GM12875 (cell line): Measurements from ENCODE around the gene NAALADL2.

Source experiments
- H3K4me3 ChIP-seq: one replicate; pipeline ENCODE4 v1.5.1; 2011; ENCODE audit warnings: low read depth, low read length, control low read depth
- TF ChIP-seq, protein P1 (sequence below): IDR thresholded peaks from 2 replicates; pipeline ENCODE4 v1.5.1; 2011; ENCODE audit warnings: low read depth, mild to moderate bottlenecking, control low read depth, inconsistent platforms, low read length, moderate library complexity, borderline replicate concordance; ENCODE audit not compliant: insufficient read depth

Gene NAALADL2

DNA sequence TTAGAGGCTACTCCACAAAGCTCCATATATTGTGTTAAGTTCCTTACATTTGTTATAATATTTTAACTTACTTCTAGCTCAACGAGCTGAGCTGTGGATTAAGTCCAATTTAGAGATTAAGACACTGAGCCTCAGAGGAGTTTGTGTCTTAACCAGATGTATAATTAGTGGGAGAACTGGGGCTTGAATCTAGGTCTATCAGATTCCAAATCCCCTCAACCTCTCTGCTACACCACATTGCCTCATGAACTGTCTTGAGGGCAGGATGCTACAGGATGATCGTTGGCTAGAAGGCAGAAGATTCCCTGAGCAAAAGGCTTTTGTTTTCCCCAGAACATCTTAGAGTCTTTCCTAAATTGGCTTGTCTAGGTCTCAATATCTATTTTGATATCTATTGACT lies 890.8 kb downstream of the NAALADL2 start:
- TF ChIP-seq, protein P1, sequence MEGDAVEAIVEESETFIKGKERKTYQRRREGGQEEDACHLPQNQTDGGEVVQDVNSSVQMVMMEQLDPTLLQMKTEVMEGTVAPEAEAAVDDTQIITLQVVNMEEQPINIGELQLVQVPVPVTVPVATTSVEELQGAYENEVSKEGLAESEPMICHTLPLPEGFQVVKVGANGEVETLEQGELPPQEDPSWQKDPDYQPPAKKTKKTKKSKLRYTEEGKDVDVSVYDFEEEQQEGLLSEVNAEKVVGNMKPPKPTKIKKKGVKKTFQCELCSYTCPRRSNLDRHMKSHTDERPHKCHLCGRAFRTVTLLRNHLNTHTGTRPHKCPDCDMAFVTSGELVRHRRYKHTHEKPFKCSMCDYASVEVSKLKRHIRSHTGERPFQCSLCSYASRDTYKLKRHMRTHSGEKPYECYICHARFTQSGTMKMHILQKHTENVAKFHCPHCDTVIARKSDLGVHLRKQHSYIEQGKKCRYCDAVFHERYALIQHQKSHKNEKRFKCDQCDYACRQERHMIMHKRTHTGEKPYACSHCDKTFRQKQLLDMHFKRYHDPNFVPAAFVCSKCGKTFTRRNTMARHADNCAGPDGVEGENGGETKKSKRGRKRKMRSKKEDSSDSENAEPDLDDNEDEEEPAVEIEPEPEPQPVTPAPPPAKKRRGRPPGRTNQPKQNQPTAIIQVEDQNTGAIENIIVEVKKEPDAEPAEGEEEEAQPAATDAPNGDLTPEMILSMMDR, result no peak
- no peak overlapping the region for H3K4me3 ChIP-seq

DNA sequence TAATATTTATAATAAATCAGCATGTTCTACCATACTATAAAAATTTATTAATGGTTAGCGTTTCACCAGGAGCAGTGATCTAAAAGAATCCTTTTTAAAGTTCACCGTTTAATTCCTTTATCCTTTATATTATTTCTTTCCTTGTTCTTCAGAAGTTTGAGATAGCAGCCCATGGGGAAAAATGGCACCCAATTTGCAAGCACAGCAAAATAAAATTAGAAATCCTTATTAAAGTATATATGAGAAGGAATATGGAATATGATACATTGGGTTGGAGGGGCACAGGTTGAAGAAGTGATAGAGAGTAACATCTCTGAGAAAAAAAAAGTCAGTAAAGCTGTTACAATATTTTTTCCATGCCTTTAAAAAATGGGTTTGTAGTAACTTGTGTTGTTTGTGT lies 892.0 kb downstream of the NAALADL2 start:
- no peak overlapping the region for H3K4me3 ChIP-seq
- TF ChIP-seq, protein P1, result no peak

DNA sequence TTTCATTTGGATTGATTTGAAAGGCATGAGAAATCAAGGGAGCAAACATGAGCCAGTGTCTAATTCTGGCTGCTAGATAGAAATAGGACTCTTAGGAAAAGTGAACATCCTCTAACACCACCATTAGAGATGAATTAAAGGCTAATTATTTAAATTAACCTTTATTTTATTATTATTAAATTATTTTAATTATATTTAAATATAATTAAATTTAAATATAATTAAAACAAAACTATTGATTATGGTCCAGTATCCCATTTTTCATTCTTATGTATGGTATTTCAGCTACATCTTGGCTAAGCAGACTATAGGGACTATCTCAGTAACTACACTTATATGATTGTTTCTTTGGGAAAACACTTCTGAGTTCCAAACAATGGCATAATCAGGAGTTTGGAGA lies 904.8 kb downstream of the NAALADL2 start:
- TF ChIP-seq, protein P1, result no peak
- H3K4me3 ChIP-seq, result no peak overlapping the region

DNA sequence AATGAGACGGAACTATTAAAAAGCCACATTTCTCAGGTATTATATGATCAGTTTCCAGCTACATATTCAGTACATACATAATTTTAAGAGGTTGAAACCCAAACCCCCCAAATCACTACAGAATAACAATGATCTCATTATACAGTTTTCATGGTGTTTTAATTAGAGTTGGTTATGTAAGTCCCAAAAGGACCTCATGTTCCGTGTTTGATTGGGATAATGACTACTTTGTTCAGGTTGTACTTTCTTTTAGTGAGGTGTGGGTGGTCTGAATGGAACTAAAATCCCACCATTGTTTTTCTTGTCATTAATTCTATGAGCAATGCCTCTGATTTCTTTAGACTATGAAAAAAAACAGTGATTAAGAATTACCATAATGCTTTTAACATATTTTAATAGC lies 905.6 kb downstream of the NAALADL2 start:
- TF ChIP-seq, protein P1, result no peak
- no peak overlapping the region for H3K4me3 ChIP-seq

DNA sequence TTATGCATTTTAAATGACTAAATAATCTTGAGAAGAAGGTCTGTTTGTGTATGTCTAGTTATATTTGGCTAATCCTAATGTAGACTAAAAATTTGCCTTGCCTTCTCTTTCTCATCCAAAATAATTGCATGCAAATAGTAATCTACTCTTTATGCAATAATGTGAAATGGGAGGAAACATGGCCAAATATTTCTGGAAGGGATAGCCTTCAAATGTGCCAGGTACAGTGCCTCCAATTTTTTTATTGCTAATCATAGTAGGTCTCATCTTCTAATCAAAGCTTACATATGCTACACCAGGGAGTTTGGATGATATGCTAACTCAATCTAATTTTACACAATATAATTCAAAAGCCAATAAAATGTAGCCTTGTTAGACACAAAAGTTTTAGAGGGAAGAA lies 911.3 kb downstream of the NAALADL2 start:
- H3K4me3 ChIP-seq, result no peak overlapping the region
- TF ChIP-seq, protein P1, result no peak

DNA sequence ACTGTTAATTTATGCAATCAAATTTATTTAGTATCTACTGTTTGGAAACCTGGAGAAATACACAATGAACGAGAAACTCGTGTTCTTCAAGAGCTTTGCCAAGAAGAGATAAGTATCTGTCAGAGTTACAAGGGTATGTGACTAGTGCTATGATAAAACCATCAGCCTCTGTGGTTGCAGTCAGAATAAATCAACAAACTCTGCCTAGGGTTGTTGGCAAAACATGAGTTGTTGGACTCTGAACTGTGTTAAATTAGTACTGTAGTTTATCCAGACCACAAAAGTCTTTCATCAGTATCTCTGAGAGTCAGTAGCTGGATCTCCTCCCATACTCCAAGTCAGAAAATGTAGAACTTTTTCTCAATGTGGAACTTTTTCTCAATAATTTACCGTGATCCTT lies 918.4 kb downstream of the NAALADL2 start:
- H3K4me3 ChIP-seq, result no peak overlapping the region
- TF ChIP-seq, protein P1, result no peak

DNA sequence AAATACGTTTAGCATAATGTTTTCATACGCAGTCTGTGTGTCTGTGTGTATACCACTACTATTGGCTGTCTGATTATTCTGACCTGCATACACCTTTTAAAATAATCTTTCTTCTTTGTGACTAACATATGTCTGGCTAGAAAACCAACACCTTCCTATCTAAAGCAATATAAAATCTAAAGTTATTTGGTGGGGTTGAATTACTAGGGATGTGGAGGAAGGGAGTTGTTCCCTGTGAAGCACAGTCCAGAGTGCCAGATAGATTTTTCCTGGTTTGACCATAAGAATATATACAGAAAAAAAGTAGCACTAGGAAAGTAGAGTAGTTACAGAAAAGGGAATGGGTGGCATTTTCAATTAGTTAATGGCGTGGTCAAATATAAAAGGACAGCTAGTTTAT lies 918.8 kb downstream of the NAALADL2 start:
- no peak overlapping the region for H3K4me3 ChIP-seq
- TF ChIP-seq, protein P1, result no peak
